Fibroblast of villous mesenchyme (primary cell): ENCODE data around the gene TMX4. TPM values are rescaled to one million over a fixed set of nuclear protein-coding genes. Genes with fewer than 3 reads are reported as not detected.

Source experiments
- DNase-seq: peaks from one replicate; pipeline ENCODE4 v3.0.0-alpha.2; 2010; ENCODE audit warnings: low read depth
- H3K4me3 ChIP-seq: 2 replicates; pipeline ENCODE4 v1.5.1; 2011; ENCODE audit warnings: low read depth, mild to moderate bottlenecking, low read length
- CTCF ChIP-seq: IDR thresholded peaks from 2 replicates; pipeline ENCODE4 v1.5.1; 2012; ENCODE audit warnings: low read depth, mild to moderate bottlenecking, low read length; ENCODE audit not compliant: insufficient read depth
- total RNA-seq: library from RNA; depleted of rRNA; stranded (reverse); fragments of >200 nt; gene quantifications from 2 replicates; pipeline ENCODE4 v1.2.3, GENCODE V29; 2012

TMX4 gene
- total RNA-seq, 1 donor: 32.8 TPM

- no peak overlapping the region for H3K4me3 ChIP-seq
- no peak for DNase-seq
- TF ChIP-seq CTCF: no peak
Observed at GRCh38 chr20:7950387-7950786, 69.2 kb downstream of the TMX4 start.

- DNase-seq: no peak
- TF ChIP-seq CTCF: no peak
Observed at GRCh38 chr20:7943891-7944290, 75.7 kb downstream of the TMX4 start.

GRCh38 chr20:7940341-7940740 is 79.2 kb downstream of the TMX4 start, which contains the start of gene HAO1:
TSS of gene HAO1 (minus strand) at chr20:7940458. CDS start at chr20:7940422, 36 bp downstream.
- DNase-seq: no peak
- no peak within 1 kb of the TSS for H3K4me3 ChIP-seq
- TF ChIP-seq CTCF: no peak

More at GRCh38 chr20:7943891-7944290, 75.7 kb downstream of the TMX4 start:
- no peak overlapping the region for H3K4me3 ChIP-seq

- H3K4me3 ChIP-seq: no peak overlapping the region
- no peak for TF ChIP-seq CTCF
- DNase-seq: no peak
Observed at GRCh38 chr20:7939663-7940062, 79.9 kb downstream of the TMX4 start.

- no peak for DNase-seq
- no peak for TF ChIP-seq CTCF
Observed at GRCh38 chr20:7938058-7938457, 81.5 kb downstream of the TMX4 start.

GRCh38 chr20:7937328-7937727 is 82.2 kb downstream of the TMX4 start:
- no peak for TF ChIP-seq CTCF
- no peak for DNase-seq
- H3K4me3 ChIP-seq: no peak overlapping the region

More at GRCh38 chr20:7938058-7938457, 81.5 kb downstream of the TMX4 start:
- H3K4me3 ChIP-seq: no peak overlapping the region

- no peak for TF ChIP-seq CTCF
- H3K4me3 ChIP-seq: no peak overlapping the region
- no peak for DNase-seq
Observed at GRCh38 chr20:7935027-7935551, 84.5 kb downstream of the TMX4 start.
